GM19351 (cell line): ENCODE results near the gene MFN1.

Experiments used
- ATAC-seq: cut with Tn5 transposase; IDR thresholded peaks from one replicate; pipeline ENCODE4 v1.9.1; 2021; ENCODE audit warnings: mild to moderate bottlenecking, moderate library complexity; ENCODE audit not compliant: unreplicated experiment

Gene MFN1

GRCh38 chr3:179336345-179336929, 11.1 kb upstream of the MFN1 start:
- ATAC-seq = no peak

- ATAC-seq = peak; percentile 57
Observed at GRCh38 chr3:179348325-179349013, 960 bp downstream of the MFN1 start.

DNA sequence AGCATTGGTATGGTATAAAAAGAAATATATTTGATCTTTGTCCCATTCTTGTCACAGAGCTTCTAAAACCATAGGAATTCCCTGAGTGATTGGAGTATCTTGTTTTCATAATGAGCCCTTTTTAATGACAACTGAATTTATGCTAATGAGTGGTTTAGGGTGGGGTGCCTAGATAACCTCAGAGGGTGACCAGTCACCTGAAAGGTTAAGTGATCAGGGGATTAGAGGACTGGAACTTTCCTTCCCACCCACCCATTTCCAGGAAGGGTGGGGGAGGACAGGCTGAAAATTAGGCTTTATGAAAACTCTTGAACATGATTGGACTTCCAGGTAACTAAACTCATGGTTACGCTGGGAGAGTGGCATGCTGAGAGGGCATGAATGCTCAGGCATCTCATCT, 8.5 kb downstream of the MFN1 start:
- no peak for ATAC-seq

- no peak for ATAC-seq
Observed at GRCh38 chr3:179363332-179363731, 15.8 kb downstream of the MFN1 start.

DNA sequence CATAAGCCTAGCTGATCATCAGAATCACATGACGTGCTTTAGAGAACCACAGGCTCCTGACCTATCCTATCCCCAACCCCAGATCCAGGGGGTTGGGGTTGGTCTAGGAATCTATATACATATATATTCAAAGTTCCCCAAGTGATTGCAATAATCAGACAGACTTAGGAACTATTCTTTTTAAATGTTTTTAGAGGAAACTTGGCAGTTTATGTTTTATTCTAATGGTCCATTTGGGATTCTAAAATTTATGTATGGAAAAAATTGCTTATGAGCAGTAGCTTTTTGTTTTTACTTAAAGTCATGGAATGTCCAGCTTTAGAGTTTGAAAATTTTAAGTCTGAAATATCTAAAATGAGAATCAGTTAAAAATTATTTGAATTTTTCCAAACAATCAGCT, 22.1 kb downstream of the MFN1 start:
- ATAC-seq = no peak

DNA sequence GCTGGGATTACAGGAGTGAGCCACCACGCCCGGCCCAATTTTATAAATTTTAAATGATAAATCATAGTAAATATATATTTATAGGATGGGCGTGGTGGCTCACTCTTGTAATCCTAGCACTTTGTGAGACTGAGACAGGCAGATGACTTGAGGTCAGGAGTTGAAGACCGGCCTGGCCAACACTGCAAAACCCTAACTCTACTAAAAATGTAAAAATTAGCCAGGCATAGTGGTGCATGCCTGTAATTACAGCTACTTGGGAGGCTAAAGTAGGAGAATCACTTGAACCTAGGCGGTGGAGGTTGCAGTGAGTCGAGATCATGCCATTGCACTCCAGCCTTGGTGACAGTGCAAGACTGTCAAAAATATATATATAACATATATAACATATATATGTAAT, 26.4 kb downstream of the MFN1 start:
- ATAC-seq = no peak

- no peak for ATAC-seq
Observed at GRCh38 chr3:179375091-179375999, 27.8 kb downstream of the MFN1 start.

- ATAC-seq = no peak
Observed at GRCh38 chr3:179376474-179376873, 29.0 kb downstream of the MFN1 start.

DNA sequence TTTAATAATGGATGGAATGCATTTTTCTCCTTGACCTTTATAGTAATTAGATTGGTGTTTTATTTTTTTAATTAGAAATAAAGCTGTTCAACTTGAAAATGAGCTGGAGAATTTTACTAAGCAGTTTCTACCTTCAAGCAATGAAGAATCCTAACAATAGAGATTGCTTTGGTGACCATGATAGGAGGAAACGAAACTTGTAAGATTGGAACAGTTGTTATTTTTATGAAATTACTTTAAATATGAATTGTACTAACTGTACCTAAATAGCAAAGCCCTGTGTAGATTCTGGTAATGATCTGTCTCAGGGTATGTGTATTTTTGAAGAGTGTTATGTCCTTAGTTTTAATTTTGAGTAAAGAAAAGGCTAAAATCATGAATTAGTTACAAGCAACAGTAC, 44.4 kb downstream of the MFN1 start:
- no peak for ATAC-seq

- ATAC-seq = no peak
Observed at GRCh38 chr3:179398574-179399231, 51.2 kb downstream of the MFN1 start.

DNA sequence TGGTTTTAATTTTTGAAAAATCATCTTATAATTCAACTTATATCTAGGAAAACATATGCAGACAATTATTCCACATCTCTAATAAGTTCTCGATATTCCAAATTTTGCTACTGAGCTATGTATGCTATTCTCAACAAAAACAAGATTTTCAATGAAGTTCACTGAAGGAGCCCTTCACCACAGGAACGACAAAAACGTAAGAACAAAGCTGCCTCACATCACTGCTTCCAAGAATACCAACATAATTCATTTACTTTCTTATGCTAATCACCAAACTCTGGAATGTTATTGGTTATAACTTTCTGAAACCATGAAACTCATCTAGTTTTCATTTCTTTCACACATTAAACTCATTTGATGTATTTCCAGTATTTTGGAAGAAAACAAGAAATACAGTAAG, 54.1 kb downstream of the MFN1 start:
- no peak for ATAC-seq

DNA sequence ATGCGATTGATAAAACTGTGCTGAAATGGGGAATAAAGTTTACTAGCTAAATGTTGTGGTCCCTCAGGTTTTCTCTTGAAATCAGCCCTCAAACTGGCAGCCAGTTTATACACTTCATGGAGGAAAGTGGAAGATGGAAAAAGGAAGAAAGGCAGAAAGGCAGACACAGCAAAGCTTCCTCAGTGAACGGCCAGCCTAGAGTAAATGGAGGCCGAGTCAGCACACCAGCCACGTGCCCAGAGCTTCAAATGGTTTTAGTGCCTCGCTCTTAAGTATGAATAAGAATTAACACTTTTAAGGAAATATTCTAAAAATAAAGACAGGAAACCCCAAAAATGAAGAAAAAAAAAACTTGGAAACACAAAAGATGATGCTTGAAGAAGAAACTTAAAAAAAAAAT, 55.5 kb downstream of the MFN1 start:
- ATAC-seq = no peak

GRCh38 chr3:179404307-179404706, 56.8 kb downstream of the MFN1 start:
- ATAC-seq = no peak

- ATAC-seq = peak; percentile 57
Observed at GRCh38 chr3:179410331-179410730, 62.8 kb downstream of the MFN1 start.

- peak; percentile 71 for ATAC-seq
Observed at GRCh38 chr3:179410999-179411398, 63.5 kb downstream of the MFN1 start.

DNA sequence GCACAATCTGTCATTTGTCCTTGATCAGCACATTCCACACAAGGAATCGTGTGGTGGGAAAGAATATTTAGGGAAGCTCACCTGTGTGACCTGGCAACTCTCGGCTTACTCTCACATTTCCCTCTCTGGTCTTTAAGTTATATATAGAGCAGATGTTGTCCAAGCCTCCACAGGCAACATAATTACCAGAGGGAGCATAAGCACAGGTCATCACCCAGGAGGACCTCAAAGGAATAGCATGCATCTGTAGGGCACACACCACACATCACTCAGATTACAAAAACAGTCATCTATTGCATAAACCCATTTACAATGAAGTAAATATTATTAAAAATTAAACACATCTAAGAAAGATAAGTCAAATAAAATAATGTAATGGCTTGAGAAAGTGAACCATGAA, 67.3 kb downstream of the MFN1 start:
- ATAC-seq = no peak

- no peak for ATAC-seq
Observed at GRCh38 chr3:179415377-179415776, 67.9 kb downstream of the MFN1 start.

GRCh38 chr3:179416681-179417080, 69.2 kb downstream of the MFN1 start:
- ATAC-seq = no peak

DNA sequence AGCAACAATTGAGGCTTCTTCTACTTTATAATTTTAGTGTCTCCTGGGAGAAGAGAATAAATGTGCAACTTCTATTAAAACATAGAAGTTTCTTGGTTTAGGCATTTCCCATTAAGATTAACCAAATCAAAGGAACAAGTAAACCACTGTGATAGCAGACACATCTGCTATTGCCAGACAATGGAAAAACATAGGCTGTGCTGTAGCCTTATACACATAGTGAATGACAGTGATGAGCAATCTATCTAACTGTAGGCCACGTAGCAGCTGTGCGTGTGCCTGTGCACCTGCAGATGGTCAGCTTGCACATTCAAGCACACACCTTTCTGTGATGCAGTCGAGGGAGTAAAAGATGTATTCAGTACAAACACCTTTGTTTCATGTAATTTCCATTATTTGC, 71.1 kb downstream of the MFN1 start:
- ATAC-seq = no peak

DNA sequence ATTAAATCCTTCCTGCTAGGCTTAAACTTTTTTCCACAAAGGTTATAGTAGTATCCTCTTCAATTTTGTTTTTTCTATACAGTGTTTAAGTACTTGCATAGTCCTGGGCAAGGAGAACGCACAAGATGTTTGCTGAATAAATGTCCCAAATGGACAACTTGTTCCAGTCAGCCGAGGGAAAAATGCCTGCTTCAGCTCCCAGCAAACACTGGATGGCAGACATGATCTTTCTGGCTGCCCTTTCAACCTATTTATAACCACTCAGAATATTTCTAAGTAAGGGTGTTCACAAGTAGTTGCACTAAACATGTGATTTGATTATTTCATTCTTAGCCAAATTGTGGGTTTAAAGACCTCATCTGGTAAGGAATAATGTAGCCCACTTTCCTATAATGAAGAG, 74.0 kb downstream of the MFN1 start:
- no peak for ATAC-seq

DNA sequence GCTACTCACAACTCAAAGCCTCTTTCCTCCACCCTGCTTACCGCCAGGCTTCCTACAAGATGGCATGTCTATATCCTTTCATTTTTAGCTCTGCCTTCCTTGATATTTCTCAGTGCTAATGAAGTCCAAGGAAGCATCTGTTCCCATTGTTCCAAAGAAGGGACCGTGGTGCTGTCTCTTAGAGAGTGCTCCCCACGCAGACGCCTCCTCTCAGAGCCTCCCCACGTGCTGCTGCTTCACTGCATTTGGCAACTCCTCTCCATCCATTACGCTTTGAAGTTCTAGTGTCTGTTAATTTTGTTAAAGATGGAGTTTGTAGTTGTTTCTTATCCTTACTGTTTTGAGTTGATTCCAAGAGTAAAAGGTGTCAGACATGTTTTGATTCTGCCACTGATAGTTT, 77.6 kb downstream of the MFN1 start:
- ATAC-seq = no peak
